Activated naive CD8-positive, alpha-beta T cell treated with anti-CD3 and anti-CD28 coated beads, Interleukin-2, amount 10 ng/mL, durations not matched to agents 7 days and 5 days (primary cell): ENCODE results near the gene NEURL1. TPM values are rescaled to one million over a fixed set of nuclear protein-coding genes. Genes with fewer than 3 reads are reported as not detected.
A peak's percentile ranks its signal among the peaks of the same experiment; 100 is the strongest.

Source experiments
- ATAC-seq: fragments of 150-1000 bp; cut with Tn5 transposase; one replicate; pipeline ENCODE4 v1.10.0; 2021; ENCODE audit warnings: low read depth, moderate library complexity
- POLR2A ChIA-PET: fragments of 350-600 bp; sonication (Branson Sonifier 250); formaldehyde crosslinking; loops from one replicate; lab custom pipeline; 2021; ENCODE audit warnings: antibody characterized with exemption; lab: Charles Lee
- DNase-seq: peaks from one replicate; pipeline ENCODE4 v3.0.0; 2021
- H3K27ac Mint-ChIP-seq: one replicate; pipeline ENCODE4 v1.8.0; 2022; ENCODE audit warnings: mild to moderate bottlenecking, mixed read lengths
- H3K27me3 Mint-ChIP-seq: one replicate; pipeline ENCODE4 v1.8.0; 2022; ENCODE audit warnings: mild to moderate bottlenecking, moderate library complexity, mixed read lengths
- H3K36me3 Mint-ChIP-seq: one replicate; pipeline ENCODE4 v1.8.0; 2021; ENCODE audit warnings: mild to moderate bottlenecking, mixed read lengths
- H3K4me1 Mint-ChIP-seq: one replicate; pipeline ENCODE4 v1.8.0; 2021; ENCODE audit warnings: mixed read lengths
- H3K4me3 Mint-ChIP-seq: one replicate; pipeline ENCODE4 v1.8.0; 2022; ENCODE audit warnings: mild to moderate bottlenecking, moderate library complexity, mixed read lengths
- H3K9me3 Mint-ChIP-seq: one replicate; pipeline ENCODE4 v1.8.0; 2021; ENCODE audit warnings: mixed read lengths
- total RNA-seq, 2 experiments: library from RNA; stranded (reverse); gene quantifications; one replicate each; pipeline ENCODE4 v1.2.3, GENCODE V29; 2021

The NEURL1 gene
- total RNA-seq, 2 experiments from 2014 or later: 1.6 to 2.0 TPM

DNA sequence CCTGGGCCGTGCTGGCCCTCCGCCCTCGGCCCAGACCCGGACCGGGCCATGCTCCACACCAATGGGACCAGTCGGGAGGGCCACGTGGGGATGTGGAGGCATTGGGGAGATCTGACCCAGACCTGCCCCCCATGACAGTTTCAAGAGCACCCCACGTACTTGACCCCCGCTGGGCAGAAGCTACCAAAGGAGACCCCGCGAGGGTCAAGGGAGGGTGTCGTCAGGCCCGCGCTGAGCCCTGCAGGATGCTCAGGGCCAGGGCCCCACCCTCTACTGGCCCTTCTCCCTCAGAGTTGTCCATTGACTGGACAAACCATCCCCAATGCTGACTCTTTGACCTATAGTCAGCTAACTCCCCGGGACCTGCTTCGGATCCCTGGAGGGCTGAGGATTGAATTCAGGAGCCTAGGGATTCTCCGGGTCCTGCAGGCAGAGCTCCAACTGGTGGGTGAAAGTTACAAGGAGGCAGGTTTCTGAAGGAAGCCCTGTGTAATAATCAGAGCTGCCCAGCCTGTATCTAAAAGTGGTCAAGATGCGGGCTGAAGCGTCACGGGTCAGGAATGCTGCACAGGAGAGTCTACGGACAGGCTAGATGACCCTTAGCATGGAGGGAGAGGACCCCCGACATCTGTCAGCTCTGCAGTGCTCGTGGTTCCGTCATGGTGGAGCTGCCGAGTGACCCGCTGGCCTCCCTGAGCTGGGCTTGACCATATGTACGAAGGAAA lies 40.8 kb upstream of the NEURL1 start:
- H3K27me3 Mint-ChIP-seq: no peaks in the 10 kb centered on the region
- H3K4me1 Mint-ChIP-seq: peaks cover 47% of the 10 kb centered on the region
- DNase-seq (no peak), ATAC-seq (no peak)
- H3K36me3 Mint-ChIP-seq: peaks cover 37% of the 10 kb centered on the region
- peak overlapping the region; percentile 89 for H3K27ac Mint-ChIP-seq
- H3K4me3 Mint-ChIP-seq: peak overlapping the region; percentile 96
- H3K9me3 Mint-ChIP-seq: no peaks in the 10 kb centered on the region
- POLR2A ChIA-PET: interaction anchor here (0.6 to 8.8 kb wide), 13 partner anchors 11 to 260 kb away, joined by 3 to 89 read pairs (median 5); partner anchors contain the start of genes ATP5MK, CALHM3, NT5C2 and PDCD11

DNA sequence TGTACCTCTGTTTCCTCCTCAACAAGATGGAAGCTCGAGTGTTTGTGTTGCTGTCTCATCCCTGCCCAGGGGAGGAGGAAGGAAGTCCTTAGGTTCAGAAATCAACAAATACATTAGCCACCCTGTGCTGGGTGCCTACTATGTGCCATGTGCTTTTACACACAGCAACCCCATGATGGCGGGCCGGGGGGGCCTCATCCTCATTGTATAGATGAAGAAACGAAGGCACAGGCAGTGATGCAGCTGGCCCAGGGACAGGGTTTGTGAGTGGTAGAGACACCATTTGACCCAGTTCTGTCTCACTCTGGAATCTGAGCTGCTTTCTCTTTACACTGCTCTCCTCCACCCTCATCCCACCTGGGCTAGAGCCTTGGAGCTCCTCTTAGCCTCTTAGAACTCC lies 39.5 kb upstream of the NEURL1 start:
- H3K36me3 Mint-ChIP-seq: peaks cover 28% of the 10 kb centered on the region
- POLR2A ChIA-PET: interaction anchor here (0.9 to 8.8 kb wide), 4 partner anchors 10 to 86 kb away, joined by 3 to 89 read pairs (median 24); partner anchors contain the start of gene TAF5

DNA sequence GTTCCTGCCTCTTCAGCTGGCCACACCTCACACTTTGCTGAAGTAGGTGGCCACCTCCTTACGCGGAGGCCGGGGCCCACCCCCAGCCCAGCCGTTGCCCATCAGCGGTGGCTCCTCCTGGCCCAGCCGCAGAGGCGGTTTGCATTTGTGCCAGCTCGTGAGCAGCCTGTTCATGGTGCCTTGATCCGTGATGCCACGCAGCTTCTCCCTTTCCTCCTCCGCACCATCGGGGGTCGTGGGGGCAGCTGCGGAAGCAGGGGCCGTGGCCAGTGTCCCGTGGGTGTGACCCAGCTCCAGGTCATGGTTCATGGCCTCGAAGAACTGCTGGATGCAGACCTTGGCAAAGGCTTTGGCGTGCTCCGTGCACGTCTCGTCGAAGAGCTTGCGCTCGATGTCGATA lies 38.3 kb upstream of the NEURL1 start:
- DNase-seq: no peak
- H3K4me1 Mint-ChIP-seq: peaks cover 40% of the 10 kb centered on the region
- no peak overlapping the region for H3K4me3 Mint-ChIP-seq
- peaks cover 17% of the 10 kb centered on the region for H3K36me3 Mint-ChIP-seq
- H3K27me3 Mint-ChIP-seq: no peaks in the 10 kb centered on the region
- H3K9me3 Mint-ChIP-seq: no peaks in the 10 kb centered on the region
- ATAC-seq: no peak
- H3K27ac Mint-ChIP-seq: no peak overlapping the region
- POLR2A ChIA-PET: interaction anchor here (1.3 to 8.8 kb wide), 2 partner anchors 15 to 20 kb away, joined by 3 to 89 read pairs; no protein-coding TSS in a partner anchor

More for the DNA sequence above, 39.5 kb upstream of the NEURL1 start:
- Mint-ChIP-seq H3K27me3 (no peaks in the 10 kb centered on the region), H3K4me3 (peak overlapping the region; percentile 96), H3K27ac (peak overlapping the region; percentile 17), H3K9me3 (no peaks in the 10 kb centered on the region), H3K4me1 (peaks cover 40% of the 10 kb centered on the region)
- DNase-seq (no peak), ATAC-seq (no peak)

DNA sequence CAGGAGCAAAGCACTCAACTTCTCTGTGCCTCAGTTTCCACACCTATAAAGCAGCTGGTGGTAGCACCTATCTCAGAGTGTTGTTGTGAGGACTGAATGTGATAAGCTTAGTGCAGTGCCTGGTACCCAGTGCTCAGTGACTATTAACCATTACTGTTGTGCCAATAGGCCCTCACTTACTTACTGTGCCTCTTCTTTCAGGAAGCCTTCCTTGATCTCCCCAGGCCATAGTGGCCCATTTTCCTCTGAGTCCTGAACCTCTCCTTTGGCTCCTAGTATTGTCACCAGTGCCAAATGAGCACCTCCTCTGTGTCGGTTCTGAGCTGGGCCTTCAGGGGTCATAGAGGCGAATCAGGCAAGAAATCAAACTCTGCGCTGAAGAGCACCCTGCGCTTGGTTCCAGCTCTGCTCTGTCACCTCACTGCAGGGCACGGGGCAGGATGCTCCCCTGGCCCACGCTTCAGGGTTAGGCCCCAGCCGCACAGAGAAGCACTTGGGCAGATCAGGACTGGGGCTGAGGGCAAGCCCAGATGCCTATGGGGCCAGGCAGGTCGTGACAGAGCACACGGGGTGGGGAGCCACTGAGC lies 37.3 kb upstream of the NEURL1 start:
- POLR2A ChIA-PET: interaction anchor here (0.8 to 8.8 kb wide), 3 partner anchors 14 to 36 kb away, joined by 3 to 89 read pairs (median 3); no protein-coding TSS in a partner anchor
- no peak for ATAC-seq

DNA sequence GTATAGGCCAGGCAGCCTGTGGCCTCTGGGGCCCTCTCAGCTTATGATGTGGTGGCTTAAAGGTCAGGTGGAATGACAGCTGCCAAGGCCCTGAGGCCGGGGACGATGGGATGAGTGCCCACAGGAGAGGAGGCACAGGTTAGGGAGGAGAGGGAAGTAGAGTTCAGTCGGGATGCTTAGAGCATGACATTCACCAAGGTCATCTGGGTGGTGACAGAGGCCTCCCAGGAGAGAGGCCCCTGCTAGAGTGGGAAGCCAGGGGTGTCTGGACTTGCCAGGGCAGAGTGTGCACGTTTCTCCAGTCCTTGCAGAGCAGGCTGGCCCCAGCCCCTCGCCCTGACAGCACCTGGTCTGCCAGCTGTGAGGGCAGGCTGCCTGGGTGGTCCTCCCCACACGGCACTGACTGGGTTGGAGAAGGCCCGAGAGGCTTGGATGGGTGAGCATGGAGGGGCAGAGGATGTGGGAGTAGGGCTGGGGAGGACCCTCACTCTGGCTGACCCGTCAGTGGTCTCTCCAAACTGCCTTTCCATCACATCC lies 36.3 kb upstream of the NEURL1 start:
- POLR2A ChIA-PET: interaction anchor here (0.9 to 1.0 kb wide), 2 partner anchors 9 to 11 kb away, joined by 3 to 6 read pairs; no protein-coding TSS in a partner anchor

More for the DNA sequence above, 37.3 kb upstream of the NEURL1 start:
- no peak overlapping the region for H3K4me3 Mint-ChIP-seq
- no peak for DNase-seq
- H3K9me3 Mint-ChIP-seq: no peaks in the 10 kb centered on the region
- H3K27ac Mint-ChIP-seq: peak overlapping the region; percentile 8
- H3K27me3 Mint-ChIP-seq: no peaks in the 10 kb centered on the region
- peaks cover 8% of the 10 kb centered on the region for H3K36me3 Mint-ChIP-seq
- peaks cover 34% of the 10 kb centered on the region for H3K4me1 Mint-ChIP-seq

DNA sequence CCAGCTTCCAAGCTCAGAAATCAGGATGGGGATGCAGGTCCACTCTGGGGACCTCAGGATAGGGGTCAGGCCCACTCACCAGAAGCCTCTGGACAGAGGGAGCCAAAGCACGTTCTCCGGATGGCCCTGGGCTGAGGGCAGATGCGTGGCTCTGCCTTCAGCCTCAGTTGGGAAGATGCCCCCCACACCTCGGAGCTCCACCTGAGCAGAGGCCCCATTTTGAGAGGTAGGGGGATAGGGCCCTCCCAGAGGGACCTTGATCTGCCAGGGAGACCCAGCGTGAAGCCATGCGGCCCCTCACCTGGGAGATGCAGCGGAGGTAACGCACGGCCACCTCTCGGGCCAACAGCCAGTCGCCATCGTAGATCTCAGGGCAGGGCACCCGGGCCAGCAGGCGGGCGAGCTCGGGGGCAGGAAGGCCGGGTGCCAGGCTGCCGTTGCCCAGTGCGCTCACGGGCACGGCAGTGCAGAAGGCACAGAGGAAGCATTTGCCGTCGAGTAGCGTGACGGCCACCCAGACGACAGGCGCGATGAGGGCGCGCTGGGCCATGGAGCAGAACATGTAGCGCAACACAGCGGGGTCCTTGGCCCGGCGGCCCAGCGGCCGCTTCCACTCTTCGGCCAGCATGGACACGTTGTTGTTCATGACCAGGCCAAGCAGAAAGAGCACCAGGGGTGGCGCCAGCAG lies 35.5 kb upstream of the NEURL1 start:
- ATAC-seq (no peak), DNase-seq (no peak)
- Mint-ChIP-seq H3K4me3 (no peak overlapping the region), H3K4me1 (peaks cover 30% of the 10 kb centered on the region), H3K36me3 (peaks cover 7% of the 10 kb centered on the region), H3K9me3 (no peaks in the 10 kb centered on the region), H3K27me3 (no peaks in the 10 kb centered on the region), H3K27ac (no peak overlapping the region)
- POLR2A ChIA-PET: interaction anchor here (0.9 to 3.3 kb wide), 3 partner anchors 8 to 13 kb away, joined by 3 to 24 read pairs (median 6); no protein-coding TSS in a partner anchor

More for the DNA sequence above, 36.3 kb upstream of the NEURL1 start:
- Mint-ChIP-seq H3K4me3 (peak overlapping the region; percentile 47), H3K9me3 (no peaks in the 10 kb centered on the region), H3K27ac (peak overlapping the region; percentile 79), H3K36me3 (peaks cover 7% of the 10 kb centered on the region), H3K4me1 (peaks cover 34% of the 10 kb centered on the region), H3K27me3 (no peaks in the 10 kb centered on the region)
- DNase-seq: no peak
- ATAC-seq: no peak

DNA sequence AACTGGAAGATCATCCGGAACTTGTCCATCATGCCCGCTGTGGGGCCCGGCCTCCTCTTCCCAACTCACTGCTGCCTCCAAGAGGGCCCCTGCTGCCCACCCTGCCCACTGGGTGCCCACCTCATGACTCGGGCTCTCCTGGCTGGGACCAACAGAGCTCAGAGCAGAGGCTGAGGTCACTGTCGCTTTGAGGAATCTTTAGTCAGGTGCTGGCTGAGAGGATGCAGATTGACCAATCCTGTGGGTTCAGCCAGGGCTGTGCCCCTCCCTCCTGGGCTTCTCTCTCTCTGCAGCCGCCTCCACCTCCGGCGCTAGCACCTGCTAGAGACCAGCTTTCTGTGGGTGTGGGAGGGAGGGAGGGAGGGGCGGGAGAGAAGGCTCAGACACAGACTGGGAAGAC lies 34.8 kb upstream of the NEURL1 start, which contains the start of gene CALHM1:
CALHM1 (minus strand) TSS at position 181 of the 400 bp plus-strand sequence; CDS start at position 32, 149 bp downstream.
- H3K4me3 Mint-ChIP-seq: peak within 1 kb of the TSS; percentile 44
- POLR2A ChIA-PET: interaction anchor here (1.6 to 3.3 kb wide), 2 partner anchors 12 to 13 kb away, joined by 4 to 24 read pairs; no protein-coding TSS in a partner anchor
- H3K4me1 Mint-ChIP-seq: peaks cover 24% of the 10 kb centered on the region
- H3K36me3 Mint-ChIP-seq: peaks cover 4% of the 10 kb centered on the region
- ATAC-seq: peak; percentile 83
- H3K27me3 Mint-ChIP-seq: peaks cover 5% of the 10 kb centered on the region
- peak within 1 kb of the TSS; percentile 81 for H3K27ac Mint-ChIP-seq
- DNase-seq: no peak
- H3K9me3 Mint-ChIP-seq: no peaks in the 10 kb centered on the region

DNA sequence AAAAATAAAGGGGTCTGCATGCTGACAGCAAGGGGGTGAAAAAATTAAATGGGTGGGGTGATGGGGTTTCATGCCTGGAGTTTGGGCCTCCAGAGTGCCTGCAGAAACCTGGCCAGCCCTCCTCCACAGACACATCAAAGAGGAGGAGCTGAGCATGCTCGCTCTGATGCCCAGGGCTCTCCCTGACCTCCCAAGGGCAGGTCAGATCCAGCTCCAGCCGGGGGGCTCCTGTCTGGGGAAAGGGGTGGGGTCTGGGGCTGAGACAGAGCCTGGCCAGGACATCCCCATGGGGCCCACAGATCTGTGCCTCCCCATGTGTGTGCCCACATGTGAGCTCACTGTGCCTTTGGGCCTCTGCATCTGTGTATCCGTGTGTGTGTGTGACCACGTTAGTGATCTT lies 33.9 kb upstream of the NEURL1 start:
- peaks cover 20% of the 10 kb centered on the region for H3K4me1 Mint-ChIP-seq
- peak; percentile 17 for ATAC-seq
- H3K27ac Mint-ChIP-seq: peak overlapping the region; percentile 81
- peak overlapping the region; percentile 55 for H3K4me3 Mint-ChIP-seq
- H3K9me3 Mint-ChIP-seq: no peaks in the 10 kb centered on the region
- POLR2A ChIA-PET: interaction anchor here (1.3 to 3.3 kb wide), 3 partner anchors 11 to 16 kb away, joined by 3 to 24 read pairs (median 4); no protein-coding TSS in a partner anchor
- H3K36me3 Mint-ChIP-seq: peaks cover 2% of the 10 kb centered on the region
- DNase-seq: no peak
- peaks cover 7% of the 10 kb centered on the region for H3K27me3 Mint-ChIP-seq

DNA sequence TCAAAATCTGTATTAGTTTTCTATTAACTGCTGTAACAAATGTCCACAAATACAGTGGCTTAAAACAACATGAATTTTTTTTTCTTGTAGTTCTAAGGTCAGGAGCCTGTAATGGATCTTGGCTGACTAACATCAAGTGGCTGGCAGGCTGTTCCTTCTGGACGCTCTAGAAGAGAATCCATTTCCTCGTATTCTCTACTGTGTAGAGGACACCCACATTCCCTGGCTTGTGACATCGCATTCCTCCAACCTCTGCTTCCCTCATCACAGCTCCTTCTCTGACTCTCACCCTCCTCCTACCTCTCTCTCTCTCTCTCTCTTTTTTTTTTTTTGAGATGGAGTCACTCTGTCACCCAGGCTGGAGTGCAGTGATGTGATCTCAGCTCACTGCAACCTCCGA lies 30.0 kb upstream of the NEURL1 start:
- Mint-ChIP-seq H3K4me1 (peaks cover 39% of the 10 kb centered on the region), H3K9me3 (no peaks in the 10 kb centered on the region), H3K4me3 (no peak overlapping the region), H3K27me3 (peaks cover 7% of the 10 kb centered on the region), H3K27ac (no peak overlapping the region), H3K36me3 (no peaks in the 10 kb centered on the region)
- POLR2A ChIA-PET: interaction anchor here (0.6 kb wide), 1 partner anchor 11 kb away, joined by 3 read pairs; the partner anchor contains the start of gene CALHM2
- DNase-seq: no peak
- ATAC-seq: no peak

DNA sequence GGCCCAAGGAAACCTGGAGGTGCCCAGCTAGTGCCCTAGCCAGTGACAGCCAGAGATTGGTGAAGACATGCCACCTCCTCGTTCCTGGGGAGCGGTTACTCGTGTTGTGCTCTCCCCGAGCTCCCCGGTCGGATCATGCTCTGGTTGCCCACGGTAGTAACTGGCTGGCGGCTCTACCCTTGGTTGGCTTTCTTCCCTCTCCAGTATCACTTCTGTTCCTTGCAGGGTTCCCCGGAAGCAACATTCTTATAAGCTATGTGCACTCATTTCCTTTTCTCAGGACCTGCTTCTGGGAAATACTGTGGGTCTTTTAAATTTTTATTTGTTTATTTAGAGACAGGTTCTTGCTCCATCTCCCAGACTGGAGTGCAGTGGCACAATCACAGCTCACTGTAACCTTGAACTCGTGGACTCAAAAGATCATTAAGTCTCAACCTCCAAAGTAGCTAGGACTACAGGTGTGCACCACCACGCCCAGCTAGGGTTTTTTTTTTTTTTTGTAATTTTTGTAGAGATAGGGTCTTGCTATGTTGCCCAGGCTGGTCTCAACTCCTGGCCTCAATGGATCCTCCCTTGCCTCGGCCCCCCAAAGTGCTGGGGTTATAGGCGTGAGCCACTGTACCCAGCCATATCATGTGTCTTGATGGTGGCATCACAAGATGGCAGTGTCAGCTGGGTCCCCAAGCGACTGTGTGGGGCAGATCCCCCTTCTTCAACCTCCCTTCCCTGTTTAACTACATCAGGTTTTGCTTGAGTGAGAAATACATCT lies 27.9 kb upstream of the NEURL1 start:
- Mint-ChIP-seq H3K27me3 (peaks cover 7% of the 10 kb centered on the region), H3K4me3 (no peak overlapping the region), H3K36me3 (peaks cover 9% of the 10 kb centered on the region), H3K27ac (no peak overlapping the region), H3K9me3 (no peaks in the 10 kb centered on the region), H3K4me1 (peaks cover 38% of the 10 kb centered on the region)
- DNase-seq (no peak), ATAC-seq (no peak)
- POLR2A ChIA-PET: interaction anchor here (0.6 to 2.1 kb wide), 5 partner anchors 8 to 20 kb away, joined by 3 to 15 read pairs (median 6); partner anchors contain the start of gene CALHM2

DNA sequence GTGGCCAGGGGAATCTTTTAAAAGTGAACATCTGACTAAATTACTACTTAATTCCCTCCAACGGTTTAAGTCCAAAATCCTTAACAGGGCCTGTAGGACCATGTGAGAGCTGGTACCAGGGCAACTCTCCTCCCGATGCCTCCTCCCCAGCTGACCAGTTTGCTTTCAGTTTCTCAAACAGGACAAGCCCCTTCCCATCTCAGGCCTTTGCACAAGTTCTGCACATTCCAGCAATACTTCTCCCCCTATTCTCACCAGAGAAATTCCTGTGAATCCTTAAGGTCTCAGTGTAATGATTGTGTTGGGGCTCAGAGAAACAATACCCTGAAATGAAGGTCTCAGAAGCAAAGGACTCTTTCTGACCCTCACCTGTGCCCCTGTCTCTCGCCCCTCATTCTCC lies 26.8 kb upstream of the NEURL1 start:
- H3K27ac Mint-ChIP-seq: peak overlapping the region; percentile 66

DNA sequence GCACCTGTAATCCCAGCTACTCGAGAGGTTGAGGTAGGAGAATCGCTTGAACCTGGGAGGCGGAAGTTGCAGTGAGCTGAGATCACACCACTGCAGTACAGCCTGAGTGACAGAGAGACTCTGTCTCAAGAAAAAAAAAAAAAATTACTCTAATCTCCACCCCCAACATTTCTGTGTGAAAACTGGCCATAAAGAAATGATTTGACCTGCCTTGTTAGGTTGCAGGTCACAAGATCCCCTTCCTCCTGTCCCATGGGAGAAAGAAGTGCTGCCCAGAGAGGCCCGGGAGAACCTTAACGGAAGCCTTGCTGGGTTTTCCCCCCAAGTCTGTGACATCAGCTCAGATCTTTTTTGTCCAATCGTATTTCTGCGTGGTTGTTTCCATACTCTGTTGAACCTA lies 26.1 kb upstream of the NEURL1 start:
- H3K27ac Mint-ChIP-seq: peak overlapping the region; percentile 15
- no peaks in the 10 kb centered on the region for H3K9me3 Mint-ChIP-seq
- H3K36me3 Mint-ChIP-seq: peaks cover 11% of the 10 kb centered on the region
- peak overlapping the region; percentile 6 for H3K4me3 Mint-ChIP-seq
- POLR2A ChIA-PET: interaction anchor here (7.4 kb wide), 1 partner anchor 15 kb away, joined by 89 read pairs; the partner anchor contains the start of gene CALHM2
- no peak for DNase-seq
- ATAC-seq: no peak
- H3K4me1 Mint-ChIP-seq: peaks cover 54% of the 10 kb centered on the region
- peaks cover 7% of the 10 kb centered on the region for H3K27me3 Mint-ChIP-seq

More for the DNA sequence above, 26.8 kb upstream of the NEURL1 start:
- Mint-ChIP-seq H3K36me3 (peaks cover 11% of the 10 kb centered on the region), H3K9me3 (no peaks in the 10 kb centered on the region), H3K4me3 (no peak overlapping the region), H3K27me3 (peaks cover 7% of the 10 kb centered on the region), H3K4me1 (peaks cover 47% of the 10 kb centered on the region)
- POLR2A ChIA-PET: interaction anchor here (2.0 to 7.4 kb wide), 2 partner anchors 9 to 15 kb away, joined by 6 to 89 read pairs; partner anchors contain the start of gene CALHM2
- no peak for DNase-seq
- no peak for ATAC-seq
